GM12878 (cell line): Measurements from ENCODE around the gene GPRC5B. TPM values are rescaled to one million over a fixed set of nuclear protein-coding genes. Genes with fewer than 3 reads are reported as not detected.

ENCODE experiments used
- ATAC-seq: fragments of 200-7000 bp; cut with Tn5 transposase; 3 replicates; pipeline ENCODE4 v1.9.1; 2020; ENCODE audit warnings: mild to moderate bottlenecking, moderate library complexity
- Bru-seq: library from RNA; stranded (reverse); fragments of 400-500 nt; gene quantifications from one replicate; lab custom pipeline; 2021; lab: Mats Ljungman, UMichigan
- BruChase-seq, 2 experiments: library from RNA; stranded (reverse); fragments of 400-500 nt; gene quantifications; one replicate each; lab custom pipeline; 2021; lab: Mats Ljungman, UMichigan
- BruUV-seq: library from RNA; stranded (reverse); fragments of 400-500 nt; replicated peaks from 2 replicates; lab custom pipeline; 2021; lab: Mats Ljungman, UMichigan
- CTCF ChIA-PET: fragments of 300-600 bp; sonication (Branson Sonifier 250); formaldehyde crosslinking; extraction: SDS; loops from one replicate; lab custom pipeline; 2021; ENCODE audit warnings: inconsistent platforms; lab: Yijun Ruan, JAX
- POLR2A ChIA-PET: fragments of 350-600 bp; formaldehyde crosslinking; extraction: SDS; loops from one replicate; lab custom pipeline; 2021; ENCODE audit warnings: inconsistent platforms; lab: Charles Lee
- RAD21 ChIA-PET: fragments of 300-600 bp; sonication (Branson Sonifier 250); formaldehyde crosslinking; loops from one replicate; lab custom pipeline; 2023; ENCODE audit warnings: antibody characterized with exemption; ENCODE audit not compliant: unreplicated experiment; lab: Charles Lee
- SMC1A ChIA-PET: fragments of 300-600 bp; sonication (Branson Sonifier 250); formaldehyde crosslinking; loops from one replicate; lab custom pipeline; 2023; ENCODE audit not compliant: unreplicated experiment, uncharacterized antibody; lab: Charles Lee
- DNase-seq: peaks from one replicate; pipeline ENCODE4 v3.0.0-alpha.2; 2011; ENCODE audit warnings: low read depth, low spot score
- FAIRE-seq: peaks from 3 replicates; lab custom pipeline; 2011; peaks lifted over from hg19 to GRCh38; lab: Jason Lieb, UNC
- H2AFZ ChIP-seq: 2 replicates; pipeline ENCODE4 v1.6.0; 2011; ENCODE audit warnings: low read depth, low read length, control low read depth; ENCODE audit not compliant: control insufficient read depth
- H3K27ac ChIP-seq: 2 replicates; pipeline ENCODE4 v1.5.1; 2011; ENCODE audit warnings: control low read depth; ENCODE audit not compliant: control insufficient read depth, insufficient read depth
- H3K27me3 ChIP-seq, 2 experiments: replicated peaks in 1 of 2; 2 replicates each; pipeline versions ENCODE4 v1.6.0 to v1.6.1; 2011; ENCODE audit warnings: low read length in 1 of 2; ENCODE audit not compliant: control insufficient read depth in 2 of 2, insufficient read depth in 2 of 2
- H3K36me3 ChIP-seq, 2 experiments: 2 replicates each; pipeline ENCODE4 v1.5.1; 2011; ENCODE audit warnings: low read length in 1 of 2; ENCODE audit not compliant: control insufficient read depth in 2 of 2, insufficient read depth in 2 of 2
- H3K4me1 ChIP-seq: 2 replicates; pipeline ENCODE4 v1.6.1; 2011; ENCODE audit warnings: mild to moderate bottlenecking, low read length, moderate library complexity, mixed read lengths; ENCODE audit not compliant: control insufficient read depth, insufficient read depth
- H3K4me2 ChIP-seq: 2 replicates; pipeline ENCODE4 v1.6.0; 2011; ENCODE audit warnings: control low read depth; ENCODE audit not compliant: control insufficient read depth, insufficient read depth
- H3K4me3 ChIP-seq: fragments of 200-600 bp; sonication (generic); 2 replicates; pipeline ENCODE4 v1.5.1; 2016
- H3K79me2 ChIP-seq: 2 replicates; pipeline ENCODE4 v1.6.0; 2011; ENCODE audit warnings: low read length; ENCODE audit not compliant: control insufficient read depth, insufficient read depth
- H3K9ac ChIP-seq: 2 replicates; pipeline ENCODE4 v1.8.0; 2011; ENCODE audit warnings: low read length, control low read depth, mixed read lengths; ENCODE audit not compliant: control insufficient read depth, insufficient read depth
- H3K9me3 ChIP-seq: replicated peaks from 3 replicates; pipeline ENCODE4 v1.5.1; 2011; ENCODE audit warnings: mild to moderate bottlenecking, low read length; ENCODE audit not compliant: control insufficient read depth, insufficient read depth
- H4K20me1 ChIP-seq: 2 replicates; pipeline ENCODE4 v1.6.0; 2011; ENCODE audit not compliant: control insufficient read depth, insufficient read depth
- BRCA1 ChIP-seq: IDR thresholded peaks from 2 replicates; pipeline ENCODE4 v1.6.1; 2011; ENCODE audit warnings: low read depth, low read length, improper control_type of control experiment
- EGR1 ChIP-seq, 2 experiments: IDR thresholded peaks; 1 replicate in 1 of 2; 2 replicates in 1 of 2; pipeline ENCODE4 v1.6.1; 2011 to 2012; ENCODE audit warnings: low read depth in 2 of 2, low read length in 2 of 2, borderline replicate concordance in 1 of 2, mild to moderate bottlenecking in 1 of 2, moderate library complexity in 1 of 2
- EZH2 ChIP-seq: IDR thresholded peaks from 2 replicates; pipeline ENCODE4 v1.6.1; 2012; ENCODE audit warnings: low read depth, mild to moderate bottlenecking, control low read depth, inconsistent platforms, low read length, borderline replicate concordance; ENCODE audit not compliant: control insufficient read depth
- FOXM1 ChIP-seq: IDR thresholded peaks from 2 replicates; pipeline ENCODE4 v1.6.1; 2012; ENCODE audit warnings: low read depth, mild to moderate bottlenecking, inconsistent platforms, low read length, moderate library complexity
- PML ChIP-seq: IDR thresholded peaks from 2 replicates; pipeline ENCODE4 v1.6.1; 2012; ENCODE audit warnings: low read length, inconsistent platforms
- RAD21 ChIP-seq: IDR thresholded peaks from 2 replicates; pipeline ENCODE4 v1.6.1; 2011; ENCODE audit warnings: mild to moderate bottlenecking, low read depth, low read length, moderate library complexity; ENCODE audit not compliant: insufficient read depth
- SP1 ChIP-seq: IDR thresholded peaks from one replicate; pipeline ENCODE4 v1.6.1; 2011; ENCODE audit warnings: low read depth, low read length
- TCF7 ChIP-seq: IDR thresholded peaks from 2 replicates; pipeline ENCODE4 v1.6.1; 2014; ENCODE audit warnings: antibody characterized with exemption, borderline replicate concordance
- ZNF24 ChIP-seq: fragments of 450-650 bp; IDR thresholded peaks from 2 replicates; pipeline ENCODE4 v1.6.1; 2017; ENCODE audit warnings: antibody characterized with exemption, mild to moderate bottlenecking
- WGBS: methylation state at CpG from one replicate; pipeline ENCODE4 v1.1.6; 2016; ENCODE audit warnings: low lambda C conversion rate; ENCODE audit not compliant: insufficient replicate concordance, insufficient coverage; ENCODE audit errors: missing lambda C conversion rate; 5-methylcytosine and 5-hydroxymethylcytosine counted together
- in situ Hi-C: fragments of 300-500 bp; cut with MboI; formaldehyde crosslinking; loops from 9 replicates; pipeline ENCODE4 v1.14.3; 2018; ENCODE audit warnings: mixed read lengths
- intact Hi-C: fragments of 100-400 bp; cut with micrococcal nuclease; formaldehyde crosslinking; loops from one replicate; pipeline ENCODE4 v1.14.2; 2022; ENCODE audit not compliant: unreplicated experiment
- long read RNA-seq, 2 experiments: library from polyadenylated mRNA; unstranded; transcript quantifications; one replicate each; pipeline ENCODE4 v2.0.0, GENCODE V29; 2019 to 2020
- polyA minus RNA-seq, 3 experiments: library from RNA; depleted of rRNA, polyadenylated mRNA; stranded (reverse); fragments of >200 nt; gene quantifications; 2 replicates each; pipeline ENCODE4 v1.2.3, GENCODE V29; 2011
- polyA plus RNA-seq, 11 experiments: library from polyadenylated mRNA; depleted of rRNA in 4 of 11; unstranded in 6 of 11; stranded (reverse) in 5 of 11; fragments of >200 nt; fragmentation: Nextera tagmentation in 4 of 11; fragmentation: Illumina TruSeq in 1 of 11; extraction: Ambion mirVana in 4 of 11; extraction: Trizol in 1 of 11; gene quantifications; 1 replicate in 1 of 11; 2 replicates in 10 of 11; pipeline versions ENCODE4 v1.2.1 to v1.2.3, GENCODE V29; 2011 to 2016; ENCODE audit warnings: inconsistent platforms in 2 of 11, missing spikeins in 2 of 11, low read depth in 1 of 11
- total RNA-seq, 4 experiments: library from RNA; depleted of rRNA in 3 of 4; stranded (reverse); fragments of >200 nt in 3 of 4; fragmentation: Illumina TruSeq in 1 of 4; extraction: Trizol in 1 of 4; gene quantifications; 2 replicates each; pipeline versions ENCODE4 v1.2.1 to v1.2.3, GENCODE V29; 2013 to 2021
- TF ChIP-seq, protein P1 (sequence below): fragments of 450-650 bp; IDR thresholded peaks from 2 replicates; pipeline ENCODE4 v1.6.1; 2014; ENCODE audit warnings: mild to moderate bottlenecking
- TF ChIP-seq, protein P2 (sequence below): fragments of 450-650 bp; IDR thresholded peaks from 2 replicates; pipeline ENCODE4 v1.6.1; 2016; ENCODE audit warnings: mild to moderate bottlenecking
- TF ChIP-seq, protein P3 (sequence below), 3 experiments: IDR thresholded peaks in 2 of 3; conservative IDR thresholded peaks in 1 of 3; 2 replicates each; pipeline ENCODE4 v1.5.1; 2011; ENCODE audit warnings: low read depth in 3 of 3, low read length in 3 of 3, mild to moderate bottlenecking in 3 of 3, control low read depth in 2 of 3, moderate library complexity in 2 of 3, inconsistent platforms in 1 of 3, mixed read lengths in 1 of 3; ENCODE audit not compliant: control insufficient read depth in 2 of 3, insufficient read depth in 1 of 3; ENCODE audit errors: extremely low read depth in 1 of 3

GPRC5B gene
- 0.27 and 0.33 TPM in 2 replicates for total RNA-seq (2013; cell fraction: nucleolus; rRNA removed)
- under 0.01 TPM in 1 of 2 replicates, not detected in the other for total RNA-seq (2014; rRNA removed)
- total RNA-seq (2014; rRNA removed; fragmentation: Illumina TruSeq; extraction: Trizol) = 0.04 TPM in 1 of 2 replicates, not detected in the other
- total RNA-seq (2021) = 0.23 and 0.32 TPM in 2 replicates
- polyA plus RNA-seq (2011; ENCODE audit: low read depth) = not detected
- 0.01 and 0.12 TPM in 2 replicates for polyA plus RNA-seq (2011; rRNA removed)
- 0.05 and 0.18 TPM in 2 replicates for polyA plus RNA-seq (2011; cell fraction: cytosol; rRNA removed)
- polyA plus RNA-seq (2011; cell fraction: nucleus; rRNA removed) = 0.06 and 0.10 TPM in 2 replicates
- polyA plus RNA-seq (2012) = 0.13 TPM in 1 of 2 replicates, not detected in the other
- polyA plus RNA-seq (2014; fragmentation: Illumina TruSeq; extraction: Trizol) = 0.07 and 0.35 TPM in 2 replicates
- under 1 TPM in 1 of 2 experiments, not detected in 1; 0.40 TPM for polyA plus RNA-seq (2014; fragmentation: Nextera tagmentation; extraction: Ambion mirVana)
- 0.03 and 0.27 TPM in 2 replicates for polyA plus RNA-seq (2014; rRNA removed)
- under 1 TPM; 0.33 to 0.42 TPM for polyA plus RNA-seq (2016; fragmentation: Nextera tagmentation; extraction: Ambion mirVana)
- polyA minus RNA-seq (2011; rRNA and poly(A)+ RNA removed) = not detected in 2 replicates
- polyA minus RNA-seq (2011; cell fraction: cytosol; rRNA and poly(A)+ RNA removed) = not detected in 2 replicates
- not detected in 2 replicates for polyA minus RNA-seq (2011; cell fraction: nucleus; rRNA and poly(A)+ RNA removed)
- percentile 21 among the genes with signal in this experiment for Bru-seq, nascent RNA
- percentile 27 among the genes with signal in this experiment for BruChase-seq, experiment 1, labeled RNA remaining after a 6-hour chase
- BruChase-seq, experiment 2, labeled RNA remaining after a 2-hour chase = percentile 24 among the genes with signal in this experiment
- long read RNA-seq, experiment 1 = 0 reads
- long read RNA-seq, experiment 2 = 0 reads

DNA sequence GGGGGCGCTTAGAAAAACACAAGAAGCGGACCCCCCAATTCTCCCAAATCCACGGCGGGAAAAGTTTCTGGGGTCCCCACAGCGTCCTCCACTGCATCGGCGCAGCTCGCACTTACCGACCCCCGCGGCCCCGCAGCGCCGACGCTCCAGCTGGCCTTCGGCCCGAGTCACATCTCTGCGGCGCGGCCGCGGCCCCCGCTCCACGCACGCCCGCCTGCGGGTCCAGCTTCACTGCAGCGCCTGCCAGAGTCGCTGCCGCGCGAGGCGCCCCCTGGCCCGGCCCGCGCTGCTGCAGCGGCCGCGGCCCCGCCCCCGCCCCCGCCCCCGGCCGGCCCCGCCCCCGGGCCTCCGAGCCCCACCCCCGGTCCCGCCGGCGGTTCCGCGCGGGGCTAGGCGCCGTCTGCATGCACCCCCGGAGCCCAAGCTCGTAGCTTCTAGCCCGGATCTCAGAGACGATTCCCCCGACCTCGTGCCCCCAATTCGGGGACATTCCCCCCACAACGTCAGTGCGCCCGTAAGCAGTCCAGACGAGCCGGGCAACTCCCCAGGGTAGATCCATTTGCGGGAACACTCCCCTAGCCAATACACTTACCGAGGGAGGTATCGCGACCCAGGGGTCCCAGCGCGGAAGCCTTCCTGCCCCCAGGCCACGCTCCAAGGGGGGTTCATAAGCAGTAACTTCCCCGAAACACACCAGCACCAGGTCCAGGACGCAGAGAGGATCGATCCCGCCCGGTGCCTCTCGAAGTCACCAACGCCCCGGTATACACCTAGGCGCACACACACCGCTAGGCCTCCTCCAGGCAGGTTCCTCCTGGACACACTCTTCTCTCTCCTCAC, at the start of gene GPRC5B:
GPRC5B (minus strand) TSS at position 238 of the 840 bp plus-strand sequence. CDS start 12,003 bp downstream, outside the sequence.
- ChIA-PET CTCF (interaction anchor here (0.6 to 6.6 kb wide), 4 partner anchors 285 to 733 kb away, joined by 3 to 149 read pairs (median 10); no protein-coding TSS in a partner anchor), POLR2A (no interaction called here), RAD21 (interaction anchor here (1.1 to 1.7 kb wide), 2 partner anchors 283 to 285 kb away, joined by 3 to 5 read pairs; no protein-coding TSS in a partner anchor), SMC1A (no interaction called here)
- no peaks in the 10 kb centered on the region for H3K36me3 ChIP-seq
- WGBS = 13% methylated on average over 52 of the region's 85 CpGs
- in situ Hi-C loops = loop anchor here (5.0 kb wide), 2 partner anchors 283 to 328 kb away; partner anchors contain the start of gene VPS35L
- no peaks in the 10 kb centered on the region for H3K79me2 ChIP-seq
- H2AFZ ChIP-seq = peak within 1 kb of the TSS; percentile 73
- peak within 1 kb of the TSS; percentile 77 for H3K4me2 ChIP-seq
- no peak within 1 kb of the TSS for H3K9ac ChIP-seq
- BruUV-seq = no TSS peak
- H3K9me3 ChIP-seq = no peaks in the 10 kb centered on the region
- peak within 1 kb of the TSS; percentile 47; the same call in 1 of the 2 replicates for H3K4me3 ChIP-seq
- DNase-seq (no peak), ATAC-seq (peak; percentile 58), FAIRE-seq (no peak)
- H3K27me3 ChIP-seq = peaks cover 6 to 15% of the 10 kb centered on the region in 2 experiments
- intact Hi-C loops = no loop called here
- no peak within 1 kb of the TSS for H3K27ac ChIP-seq
- no peaks in the 10 kb centered on the region for H4K20me1 ChIP-seq
- no peaks in the 10 kb centered on the region for H3K4me1 ChIP-seq
- TF ChIP-seq EGR1 (IDR thresholded peaks at IDR 0.05; ENCODE audit: borderline replicate concordance in 1 of 2, low read depth in 2 of 2, low read length in 2 of 2) = 0 out of 3 replicates have a peak, but pooled peaks of 1 of the 2 experiments have one; percentile 12
- no peak for TF ChIP-seq EZH2
- TF ChIP-seq PML = no peak
- no peak for TF ChIP-seq TCF7
- TF ChIP-seq FOXM1 = no peak
- TF ChIP-seq BRCA1 = no peak
- TF ChIP-seq, protein P1, sequence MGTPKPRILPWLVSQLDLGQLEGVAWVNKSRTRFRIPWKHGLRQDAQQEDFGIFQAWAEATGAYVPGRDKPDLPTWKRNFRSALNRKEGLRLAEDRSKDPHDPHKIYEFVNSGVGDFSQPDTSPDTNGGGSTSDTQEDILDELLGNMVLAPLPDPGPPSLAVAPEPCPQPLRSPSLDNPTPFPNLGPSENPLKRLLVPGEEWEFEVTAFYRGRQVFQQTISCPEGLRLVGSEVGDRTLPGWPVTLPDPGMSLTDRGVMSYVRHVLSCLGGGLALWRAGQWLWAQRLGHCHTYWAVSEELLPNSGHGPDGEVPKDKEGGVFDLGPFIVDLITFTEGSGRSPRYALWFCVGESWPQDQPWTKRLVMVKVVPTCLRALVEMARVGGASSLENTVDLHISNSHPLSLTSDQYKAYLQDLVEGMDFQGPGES = no peak
- no peak for TF ChIP-seq ZNF24
- TF ChIP-seq RAD21 = no peak
- TF ChIP-seq, protein P2, sequence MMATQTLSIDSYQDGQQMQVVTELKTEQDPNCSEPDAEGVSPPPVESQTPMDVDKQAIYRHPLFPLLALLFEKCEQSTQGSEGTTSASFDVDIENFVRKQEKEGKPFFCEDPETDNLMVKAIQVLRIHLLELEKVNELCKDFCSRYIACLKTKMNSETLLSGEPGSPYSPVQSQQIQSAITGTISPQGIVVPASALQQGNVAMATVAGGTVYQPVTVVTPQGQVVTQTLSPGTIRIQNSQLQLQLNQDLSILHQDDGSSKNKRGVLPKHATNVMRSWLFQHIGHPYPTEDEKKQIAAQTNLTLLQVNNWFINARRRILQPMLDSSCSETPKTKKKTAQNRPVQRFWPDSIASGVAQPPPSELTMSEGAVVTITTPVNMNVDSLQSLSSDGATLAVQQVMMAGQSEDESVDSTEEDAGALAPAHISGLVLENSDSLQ = no peak
- TF ChIP-seq, protein P3, sequence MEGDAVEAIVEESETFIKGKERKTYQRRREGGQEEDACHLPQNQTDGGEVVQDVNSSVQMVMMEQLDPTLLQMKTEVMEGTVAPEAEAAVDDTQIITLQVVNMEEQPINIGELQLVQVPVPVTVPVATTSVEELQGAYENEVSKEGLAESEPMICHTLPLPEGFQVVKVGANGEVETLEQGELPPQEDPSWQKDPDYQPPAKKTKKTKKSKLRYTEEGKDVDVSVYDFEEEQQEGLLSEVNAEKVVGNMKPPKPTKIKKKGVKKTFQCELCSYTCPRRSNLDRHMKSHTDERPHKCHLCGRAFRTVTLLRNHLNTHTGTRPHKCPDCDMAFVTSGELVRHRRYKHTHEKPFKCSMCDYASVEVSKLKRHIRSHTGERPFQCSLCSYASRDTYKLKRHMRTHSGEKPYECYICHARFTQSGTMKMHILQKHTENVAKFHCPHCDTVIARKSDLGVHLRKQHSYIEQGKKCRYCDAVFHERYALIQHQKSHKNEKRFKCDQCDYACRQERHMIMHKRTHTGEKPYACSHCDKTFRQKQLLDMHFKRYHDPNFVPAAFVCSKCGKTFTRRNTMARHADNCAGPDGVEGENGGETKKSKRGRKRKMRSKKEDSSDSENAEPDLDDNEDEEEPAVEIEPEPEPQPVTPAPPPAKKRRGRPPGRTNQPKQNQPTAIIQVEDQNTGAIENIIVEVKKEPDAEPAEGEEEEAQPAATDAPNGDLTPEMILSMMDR (IDR thresholded peaks at IDR 0.05 in 2 of 3, conservative IDR thresholded peaks at IDR 0.05 in 1 of 3; ENCODE audit: control insufficient read depth in 2 of 3, extremely low read depth in 1 of 3, insufficient read depth in 1 of 3, low read depth in 3 of 3, low read length in 3 of 3) = peak in 1 of 3 experiments; percentile 10; a peak in 1 of 6 replicates
- no peak for TF ChIP-seq SP1
